Spinal cord (tissue), 10 donors: Measurements from ENCODE around the gene TP53I13. TPM values are rescaled to one million over a fixed set of nuclear protein-coding genes. Genes with fewer than 3 reads are reported as not detected.

Experiments used
- DNase-seq, 6 donors: peaks; one replicate each; pipeline versions ENCODE4 v3.0.0 to v3.0.0-alpha.2; 2013 to 2015; ENCODE audit warnings: low spot score in 6 of 6, low read depth in 4 of 6
- H3K27ac ChIP-seq: one replicate; pipeline ENCODE4 v1.5.1; 2013; ENCODE audit warnings: low read depth, low read length, control low read depth
- H3K27me3 ChIP-seq: one replicate; pipeline ENCODE4 v1.6.1; 2013; ENCODE audit warnings: low read length; ENCODE audit not compliant: control insufficient read depth, insufficient read depth
- H3K36me3 ChIP-seq: one replicate; pipeline ENCODE4 v1.6.1; 2013; ENCODE audit warnings: low read length; ENCODE audit not compliant: control insufficient read depth, insufficient read depth
- H3K4me1 ChIP-seq: one replicate; pipeline ENCODE4 v1.6.1; 2013; ENCODE audit warnings: low read length; ENCODE audit not compliant: control insufficient read depth, insufficient read depth
- H3K4me3 ChIP-seq: one replicate; pipeline ENCODE4 v1.5.1; 2013; ENCODE audit warnings: low read depth, low read length, control low read depth
- H3K9me3 ChIP-seq: one replicate; pipeline ENCODE4 v1.6.1; 2013; ENCODE audit warnings: low read length; ENCODE audit not compliant: control insufficient read depth, insufficient read depth
- WGBS: methylation state at CpG from one replicate; pipeline ENCODE4 v1.1.5; 2013; ENCODE audit warnings: missing lambda C conversion rate; ENCODE audit not compliant: insufficient coverage; 5-methylcytosine and 5-hydroxymethylcytosine counted together
- polyA plus RNA-seq, 2 donors: library from polyadenylated mRNA; unstranded; fragments of 120-200 nt; gene quantifications; one replicate each; pipeline ENCODE4 v1.2.1, GENCODE V29; 2013; ENCODE audit not compliant: insufficient read length in 2 of 2
- total RNA-seq, 2 donors: library from RNA; depleted of rRNA in 1 of 2; stranded (reverse); fragments of 120-200 nt in 1 of 2; fragments of >200 nt in 1 of 2; gene quantifications; one replicate each; pipeline versions ENCODE4 v1.2.3 to v1.2.4, GENCODE V29; 2013 to 2014
- donor health status: healthy.

The TP53I13 gene
- total and polyA plus RNA-seq, 4 donors = 12.9 to 37.9 (median 26.8) TPM

- Histone ChIP-seq H3K36me3 (peaks cover 38% of the 10 kb centered on the region), H3K4me1 (peaks cover 60% of the 10 kb centered on the region), H3K27me3 (peaks cover 36% of the 10 kb centered on the region), H3K9me3 (no peaks in the 10 kb centered on the region), H3K27ac (peak overlapping the region; percentile 64), H3K4me3 (peak overlapping the region; percentile 11)
- WGBS = 40% methylated on average over 12 of the region's 13 CpGs
- DNase-seq = no peak
Measured at GRCh38 chr17:29613856-29614255, 45.4 kb downstream of the TP53I13 start.

- Histone ChIP-seq H3K36me3 (peaks cover 32% of the 10 kb centered on the region), H3K9me3 (no peaks in the 10 kb centered on the region), H3K4me3 (no peak overlapping the region), H3K27ac (peak overlapping the region; percentile 64), H3K27me3 (peaks cover 42% of the 10 kb centered on the region), H3K4me1 (peaks cover 65% of the 10 kb centered on the region)
- DNase-seq = peak in 2 of 6 donors; percentile 29 to 54
- 36% methylated on average over 5 of the region's 16 CpGs for WGBS
Measured at GRCh38 chr17:29614349-29615047, 46.0 kb downstream of the TP53I13 start.

GRCh38 chr17:29615048-29615385 is 46.5 kb downstream of the TP53I13 start:
- H3K36me3 ChIP-seq = peaks cover 32% of the 10 kb centered on the region
- no peaks in the 10 kb centered on the region for H3K9me3 ChIP-seq
- WGBS = 32% methylated on average over 13 of the region's 15 CpGs
- peaks cover 65% of the 10 kb centered on the region for H3K4me1 ChIP-seq
- peak overlapping the region; percentile 14 for H3K4me3 ChIP-seq
- DNase-seq = peak in 2 of 6 donors; percentile 44 to 63
- peaks cover 46% of the 10 kb centered on the region for H3K27me3 ChIP-seq
- H3K27ac ChIP-seq = peak overlapping the region; percentile 64

- 7% methylated on average over 74 of the region's 74 CpGs for WGBS
Measured at GRCh38 chr17:29615492-29616299, 47.2 kb downstream of the TP53I13 start.

GRCh38 chr17:29616300-29617048 is 48.0 kb downstream of the TP53I13 start:
- no peak for DNase-seq
- Histone ChIP-seq H3K27ac (no peak overlapping the region), H3K36me3 (peaks cover 30% of the 10 kb centered on the region), H3K4me1 (peaks cover 65% of the 10 kb centered on the region), H3K27me3 (peaks cover 50% of the 10 kb centered on the region), H3K9me3 (no peaks in the 10 kb centered on the region), H3K4me3 (peak overlapping the region; percentile 31)
- 19% methylated on average over 30 of the region's 32 CpGs for WGBS

More at GRCh38 chr17:29615492-29616299, 47.2 kb downstream of the TP53I13 start:
- Histone ChIP-seq H3K27ac (peak overlapping the region; percentile 64), H3K4me1 (peaks cover 65% of the 10 kb centered on the region), H3K36me3 (peaks cover 32% of the 10 kb centered on the region), H3K4me3 (peak overlapping the region; percentile 31), H3K9me3 (no peaks in the 10 kb centered on the region), H3K27me3 (peaks cover 50% of the 10 kb centered on the region)
- DNase-seq = peak in 3 of 6 donors; percentile 68 to 95 (median 89)

- peak in 2 of 6 donors; percentile 79 to 81 for DNase-seq
- Histone ChIP-seq H3K4me1 (peaks cover 67% of the 10 kb centered on the region), H3K9me3 (no peaks in the 10 kb centered on the region), H3K27ac (no peak overlapping the region), H3K36me3 (peaks cover 23% of the 10 kb centered on the region), H3K4me3 (peak overlapping the region; percentile 9), H3K27me3 (peaks cover 53% of the 10 kb centered on the region)
- WGBS = 2% methylated on average over 11 of the region's 16 CpGs
Measured at GRCh38 chr17:29617125-29617480, 48.6 kb downstream of the TP53I13 start.

GRCh38 chr17:29617481-29618271 is 49.2 kb downstream of the TP53I13 start:
- Histone ChIP-seq H3K4me1 (peaks cover 73% of the 10 kb centered on the region), H3K4me3 (peak overlapping the region; percentile 9), H3K27ac (no peak overlapping the region), H3K36me3 (peaks cover 18% of the 10 kb centered on the region), H3K27me3 (peaks cover 56% of the 10 kb centered on the region), H3K9me3 (no peaks in the 10 kb centered on the region)
- 5% methylated on average over 68 of the region's 68 CpGs for WGBS
- DNase-seq = peak in 1 of 6 donors; percentile 59

- H3K27me3 ChIP-seq = peaks cover 59% of the 10 kb centered on the region
Measured at GRCh38 chr17:29618272-29619065, 50.0 kb downstream of the TP53I13 start.

More at GRCh38 chr17:29618272-29619065, 50.0 kb downstream of the TP53I13 start:
- no peak overlapping the region for H3K4me3 ChIP-seq
- 38% methylated on average over 19 of the region's 22 CpGs for WGBS
- no peak overlapping the region for H3K27ac ChIP-seq
- H3K4me1 ChIP-seq = peaks cover 74% of the 10 kb centered on the region
- no peaks in the 10 kb centered on the region for H3K9me3 ChIP-seq
- H3K36me3 ChIP-seq = peaks cover 14% of the 10 kb centered on the region
- DNase-seq = no peak
